NCI-H2107 treated with DMSO at 0.1 percent for 48 hours (cell line): ENCODE data around the gene RBM17.
"Not testable (repeated sequence)": the region's sequence is repeated elsewhere in the genome, so short reads cannot be mapped to it uniquely, and the experiment has no call there.

Source experiments
- DNase-seq: peaks from one replicate; lab custom pipeline; 2025; ENCODE audit not compliant: unreplicated experiment; lab: John Stamatoyannopoulos, UW

The RBM17 gene

DNA sequence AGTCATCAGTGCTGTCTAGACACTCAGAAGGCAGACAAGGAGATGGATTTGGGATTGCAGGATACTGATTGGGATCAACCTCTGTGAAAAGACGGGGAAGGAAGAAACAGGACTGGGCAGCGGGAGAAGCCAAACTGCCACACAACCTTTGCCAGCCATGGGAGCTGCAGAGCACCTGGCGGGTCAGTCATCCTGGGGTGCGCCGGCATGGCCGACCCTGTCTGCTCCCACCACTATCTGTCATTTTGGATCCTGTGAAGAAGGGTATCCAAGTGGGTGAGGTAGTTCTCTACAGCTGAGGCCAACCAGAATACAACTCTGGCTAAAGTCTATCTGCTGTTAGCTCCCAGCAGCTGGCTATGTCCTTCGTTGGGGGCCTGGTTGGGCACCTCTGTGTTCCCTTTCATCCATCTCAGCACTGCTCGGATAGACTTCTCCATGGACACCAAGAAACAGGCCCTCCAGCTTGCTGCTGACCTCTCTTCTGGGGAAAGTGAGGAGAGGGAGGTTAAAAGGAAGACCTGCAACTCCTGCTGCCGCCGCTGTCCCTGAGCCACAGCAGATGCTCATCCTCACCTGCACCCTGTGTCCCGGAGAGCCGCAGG is 11.7 kb upstream of the RBM17 start:
- DNase-seq = no peak

- no peak for DNase-seq
Measured at GRCh38 chr10:6079044-6079443, 9.8 kb upstream of the RBM17 start.

GRCh38 chr10:6080417-6080973 is 8.3 kb upstream of the RBM17 start:
- no peak for DNase-seq

GRCh38 chr10:6082496-6083395 is 6.1 kb upstream of the RBM17 start:
- DNase-seq = no peak

DNA sequence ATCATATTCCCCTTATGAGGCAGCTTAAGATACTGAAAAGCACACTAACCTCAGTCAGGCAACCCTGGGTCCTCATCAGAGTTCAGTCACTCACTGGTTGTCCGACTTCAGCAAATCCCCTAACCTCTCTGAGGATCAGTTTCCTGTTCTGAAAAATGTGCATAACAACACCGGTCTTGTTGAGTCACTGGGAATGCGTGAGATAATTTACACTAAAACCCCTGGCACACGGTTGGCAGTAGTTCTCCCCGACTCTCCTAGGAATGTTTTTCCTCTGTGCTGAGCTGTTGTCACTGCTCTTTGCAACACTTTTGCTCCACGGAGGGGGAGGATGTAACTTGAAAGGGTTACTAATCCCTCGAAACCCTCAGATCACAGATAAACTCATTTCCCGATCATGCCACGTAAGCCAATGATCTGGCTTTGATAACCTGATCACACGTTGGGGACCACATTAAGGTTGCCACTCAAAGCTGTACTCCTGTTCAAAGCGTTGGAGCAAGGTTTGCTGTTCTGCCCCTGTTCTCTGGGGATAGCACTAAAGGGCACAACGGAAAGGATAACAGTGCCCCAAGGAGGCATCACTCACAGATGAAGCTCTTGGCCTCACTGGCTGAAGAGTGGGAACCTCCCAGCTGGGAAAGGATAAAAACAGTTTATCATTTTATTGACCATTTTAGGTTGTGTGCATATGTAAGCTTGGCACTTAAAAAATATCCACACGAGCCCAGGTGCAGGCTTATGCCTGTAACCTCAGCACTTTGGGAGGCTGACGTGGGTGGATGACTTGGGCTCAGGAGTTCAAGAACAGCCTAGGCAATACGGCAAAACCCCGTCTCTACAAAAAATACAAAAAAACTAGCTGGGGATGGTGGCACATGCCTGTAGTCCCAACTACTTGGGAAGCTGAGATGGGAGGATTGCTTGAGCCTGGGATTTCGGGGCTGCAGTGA is 5.0 kb upstream of the RBM17 start:
- DNase-seq = no peak

DNA sequence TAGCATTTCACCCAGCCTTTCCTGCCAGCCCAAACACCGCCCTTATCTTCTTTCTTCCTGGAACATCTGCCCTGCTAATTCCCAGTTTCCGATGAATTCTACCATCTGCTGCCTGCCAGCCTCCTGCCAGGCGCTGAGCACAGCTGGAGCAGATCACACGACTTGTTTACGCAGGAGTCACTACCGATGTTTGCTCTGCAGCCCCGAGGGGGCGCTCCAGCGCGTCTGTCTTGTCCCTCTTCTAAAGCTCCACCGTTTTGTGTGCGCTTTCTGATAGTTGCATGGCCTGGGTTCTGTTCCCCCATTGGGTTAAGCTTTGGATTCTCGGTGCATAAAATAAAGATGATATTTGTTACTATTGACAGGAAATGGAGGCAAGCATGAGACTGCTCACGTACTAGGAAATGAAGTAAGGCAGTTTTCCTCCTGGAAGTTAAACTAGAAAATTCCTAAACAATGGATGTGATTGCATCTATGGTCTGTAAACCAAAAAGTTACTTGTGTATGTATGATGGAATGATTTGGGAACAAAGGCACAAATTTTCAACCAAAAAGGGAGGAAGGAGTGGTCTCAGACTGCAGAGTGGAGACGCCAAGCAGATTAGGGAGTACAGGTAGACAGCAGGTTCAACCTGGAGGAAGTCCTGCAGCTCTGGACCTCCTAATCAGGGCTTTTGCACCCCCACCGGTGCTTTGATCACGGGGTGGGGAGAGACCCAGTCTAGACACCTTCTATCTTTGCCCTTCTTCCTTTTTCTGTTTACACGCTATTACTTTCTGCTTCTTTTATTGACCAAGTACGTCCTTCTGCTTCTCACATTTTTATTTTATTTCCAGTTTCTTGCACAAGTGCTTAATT is 2.2 kb upstream of the RBM17 start:
- DNase-seq = peak; percentile 62

- no peak for DNase-seq
Measured at GRCh38 chr10:6089334-6090219, 743 bp downstream of the RBM17 start.

DNA sequence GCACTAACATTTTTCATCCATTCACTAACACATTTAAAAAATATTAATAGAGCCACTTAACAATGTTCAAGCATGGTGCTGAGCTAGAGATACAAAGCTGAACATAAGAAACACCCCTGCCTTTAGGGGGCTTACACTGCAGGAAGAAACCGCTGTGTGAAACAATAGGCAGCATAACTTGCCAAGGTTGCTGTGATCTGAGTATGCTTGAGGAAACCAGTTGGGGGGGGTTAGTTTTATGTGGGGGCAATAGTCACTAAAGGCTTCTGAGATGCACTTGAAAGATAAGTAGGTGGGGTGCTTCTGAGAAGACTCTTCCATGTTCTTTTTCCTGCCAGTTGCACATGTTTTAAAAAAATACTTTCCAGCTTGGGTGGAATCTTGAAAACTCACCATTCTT is 2.8 kb downstream of the RBM17 start:
- no peak for DNase-seq

- DNase-seq = no peak
Measured at GRCh38 chr10:6092731-6093130, 3.9 kb downstream of the RBM17 start.

DNA sequence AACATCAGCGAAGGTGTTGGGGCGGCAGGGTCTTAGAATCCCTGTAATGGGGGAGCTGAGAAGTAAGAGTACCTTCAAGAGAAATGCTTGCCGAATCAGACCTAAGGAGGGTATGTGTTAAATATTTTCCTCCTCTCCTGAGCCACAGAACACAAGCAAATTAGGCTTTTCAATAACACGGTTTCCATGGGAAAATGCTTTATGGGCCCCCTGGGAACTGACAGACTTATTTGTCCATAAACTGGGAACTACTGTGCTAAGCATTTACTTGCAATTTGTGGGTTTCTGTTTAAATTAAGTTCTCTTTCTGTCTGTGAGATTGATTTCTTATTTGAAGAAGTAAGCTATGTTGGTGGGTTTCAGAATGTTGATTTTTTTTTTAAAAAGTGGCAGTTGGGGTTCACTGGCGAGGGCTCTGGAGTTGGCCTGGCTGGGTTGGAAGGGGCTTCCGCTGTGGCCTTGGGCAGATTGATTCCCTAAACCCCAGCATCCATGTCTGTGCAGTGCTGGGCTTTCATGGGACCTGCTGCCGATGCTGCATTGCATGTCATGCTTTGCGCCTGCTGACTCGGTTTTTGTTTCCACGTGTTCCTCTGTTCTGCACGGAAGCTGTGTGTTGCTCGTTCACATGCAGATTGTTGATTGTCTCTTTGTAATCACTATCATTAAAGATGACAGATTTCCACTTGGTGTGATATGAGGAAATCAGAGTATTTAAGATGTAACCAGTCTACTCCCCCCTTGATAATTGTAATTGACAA is 7.2 kb downstream of the RBM17 start:
- no peak for DNase-seq

- DNase-seq = no peak
Measured at GRCh38 chr10:6097063-6097462, 8.2 kb downstream of the RBM17 start.

DNA sequence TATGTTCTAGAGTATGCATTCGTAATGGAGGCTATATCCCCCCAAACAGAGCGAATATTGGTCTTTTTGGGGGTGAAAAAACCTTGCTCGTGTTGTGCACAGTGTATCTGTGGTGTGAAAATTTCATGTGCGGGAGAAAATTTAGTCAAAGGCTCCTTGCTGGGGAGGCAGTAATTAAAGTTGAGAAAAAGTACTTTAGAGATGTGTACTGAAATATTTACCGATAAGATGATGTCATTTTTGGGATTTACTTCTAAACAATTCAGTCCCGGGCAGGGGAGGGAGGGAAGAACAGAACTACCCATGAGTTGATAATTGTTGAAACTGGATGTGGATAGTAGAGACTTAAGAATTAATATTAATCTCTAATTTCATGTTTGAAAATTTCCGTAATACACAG is 9.3 kb downstream of the RBM17 start:
- DNase-seq = no peak

GRCh38 chr10:6100370-6100769 is 11.5 kb downstream of the RBM17 start:
- DNase-seq = no peak

GRCh38 chr10:6101181-6101580 is 12.3 kb downstream of the RBM17 start:
- DNase-seq = no peak

GRCh38 chr10:6102128-6102527 is 13.3 kb downstream of the RBM17 start:
- DNase-seq = no peak

- DNase-seq = no peak
Measured at GRCh38 chr10:6103591-6103990, 14.8 kb downstream of the RBM17 start.

DNA sequence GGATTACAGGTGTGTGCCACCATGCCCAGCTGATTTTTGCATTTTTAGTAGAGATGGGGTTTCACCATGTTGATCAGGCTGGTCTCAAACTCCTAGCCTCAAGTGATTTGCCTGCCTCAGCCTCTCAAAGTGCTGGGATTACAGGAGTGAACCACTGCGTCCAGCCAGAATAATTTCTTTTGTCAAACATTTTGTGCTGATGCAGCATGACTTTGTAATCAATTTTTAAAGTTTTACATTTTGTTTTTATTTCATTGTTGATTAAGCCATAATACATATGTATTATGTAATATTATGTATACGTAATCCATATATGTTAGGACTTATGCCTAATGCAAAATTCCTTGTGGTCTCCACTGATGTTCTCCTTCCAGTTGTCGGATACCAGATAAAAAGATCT is 18.8 kb downstream of the RBM17 start:
- DNase-seq = not testable (repeated sequence)

- DNase-seq = no peak
Measured at GRCh38 chr10:6108072-6108471, 19.2 kb downstream of the RBM17 start.
